HG03097 (cell line): Measurements from ENCODE around the gene SIL1.
"Not testable (repeated sequence)": the region's sequence is repeated elsewhere in the genome, so short reads cannot be mapped to it uniquely, and the experiment has no call there.

Source experiments
- ATAC-seq: cut with Tn5 transposase; IDR thresholded peaks from one replicate; pipeline ENCODE4 v1.9.1; 2021; ENCODE audit not compliant: unreplicated experiment, low FRiP score

The SIL1 gene

DNA sequence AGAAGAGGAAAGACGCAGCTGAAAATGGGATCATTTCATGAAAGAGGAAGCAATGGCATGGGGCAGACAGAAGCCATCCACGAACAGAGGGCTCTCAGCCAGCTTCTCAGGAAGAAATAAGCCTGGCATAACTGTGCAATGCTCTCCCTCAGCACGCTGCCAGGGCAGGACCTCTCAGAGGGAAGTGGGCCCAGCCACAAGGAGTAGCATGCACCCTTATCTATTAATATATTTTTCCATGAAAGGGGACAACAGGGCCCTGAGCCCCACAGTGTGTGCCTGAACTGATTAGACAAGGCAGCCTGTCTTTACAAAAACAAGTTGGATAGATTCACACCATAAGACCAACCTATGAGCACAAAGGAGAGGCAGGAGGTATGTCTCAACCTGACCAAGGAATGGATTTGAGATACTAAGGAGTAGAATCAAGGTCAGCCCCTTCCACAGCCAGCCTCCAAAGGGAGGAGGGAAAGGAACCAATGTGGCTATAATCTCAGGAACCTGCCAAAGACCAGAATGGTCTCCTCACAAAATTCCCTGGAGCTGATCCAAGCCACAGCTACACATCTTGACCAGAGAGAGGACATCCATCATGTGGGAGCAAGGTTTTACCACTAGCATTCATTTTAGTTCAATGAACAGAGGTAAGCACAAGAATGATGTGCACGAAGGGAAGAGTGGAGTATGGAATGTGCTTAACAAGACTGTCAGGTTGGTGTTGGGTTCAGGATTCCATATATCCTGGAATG lies 154.8 kb downstream of the SIL1 start:
- no peak for ATAC-seq

DNA sequence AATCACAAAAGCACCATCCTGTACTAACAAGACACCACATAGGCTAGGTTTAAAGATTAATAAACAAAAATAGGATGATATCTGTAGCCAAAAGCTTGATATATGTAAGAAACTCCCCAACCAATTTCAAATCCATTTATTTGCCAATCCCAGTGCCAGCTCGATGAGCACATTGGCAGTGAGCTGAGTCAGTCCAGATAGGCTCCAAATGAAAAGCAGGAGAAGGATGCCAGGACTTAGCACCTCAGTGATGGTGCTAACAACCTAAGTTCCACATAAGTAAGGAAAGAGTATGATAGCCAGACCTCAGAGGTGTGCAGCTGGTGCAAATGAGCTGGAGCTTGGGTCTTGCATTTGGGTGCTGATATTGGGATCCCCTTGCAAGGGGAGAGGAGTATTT lies 158.1 kb downstream of the SIL1 start:
- ATAC-seq, result no peak

DNA sequence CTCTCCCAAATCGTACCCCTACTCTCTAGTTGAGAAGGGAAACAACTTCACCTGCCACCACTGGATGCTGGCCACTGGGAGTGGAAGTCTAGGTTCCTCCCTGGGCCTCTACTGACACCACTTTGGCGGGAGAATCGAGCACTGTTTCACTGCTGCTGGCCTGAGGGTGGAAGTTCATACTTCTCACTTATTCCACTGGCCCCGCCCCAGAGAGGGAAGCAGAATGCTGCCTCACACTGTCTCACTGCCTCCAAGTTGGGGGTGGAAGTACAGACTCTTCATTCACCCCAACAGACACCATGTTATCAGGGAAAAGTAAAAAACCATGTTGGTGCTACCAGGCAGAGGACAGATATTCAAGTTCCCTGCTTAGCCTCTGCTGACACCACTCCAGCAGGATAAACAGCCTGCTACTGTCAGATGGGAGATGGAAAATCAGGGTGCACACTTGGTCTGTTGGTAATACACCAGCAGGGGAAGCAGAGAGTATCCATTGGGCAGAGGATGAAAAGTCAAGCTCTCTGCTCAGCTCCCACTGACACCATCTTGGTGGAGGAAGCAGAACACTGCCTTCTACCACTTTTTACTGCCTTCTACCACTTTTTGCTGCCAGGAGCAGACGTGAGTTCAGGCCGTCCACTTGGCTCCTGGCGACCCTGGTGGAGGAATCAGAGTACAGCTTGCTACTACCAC lies 159.4 kb downstream of the SIL1 start:
- no peak for ATAC-seq

DNA sequence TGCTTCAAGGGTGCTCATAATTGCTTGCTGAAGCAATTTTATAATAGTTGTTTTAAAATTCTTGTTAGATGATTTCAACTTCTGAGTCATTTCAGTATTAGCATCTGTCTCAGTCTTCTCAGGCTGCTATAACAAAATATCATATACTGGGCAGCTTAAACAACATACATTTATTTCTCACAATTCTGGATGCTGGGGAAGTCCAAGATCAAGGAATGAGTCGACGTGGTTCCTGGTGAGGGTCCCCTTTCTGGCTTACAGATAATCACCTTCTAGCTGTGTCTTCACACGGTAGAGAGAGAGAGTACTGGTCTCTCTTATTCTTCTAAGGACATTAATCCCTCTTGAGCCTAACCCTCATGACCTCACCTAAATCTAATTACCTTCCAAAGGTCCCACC lies 160.4 kb downstream of the SIL1 start:
- ATAC-seq, result no peak

DNA sequence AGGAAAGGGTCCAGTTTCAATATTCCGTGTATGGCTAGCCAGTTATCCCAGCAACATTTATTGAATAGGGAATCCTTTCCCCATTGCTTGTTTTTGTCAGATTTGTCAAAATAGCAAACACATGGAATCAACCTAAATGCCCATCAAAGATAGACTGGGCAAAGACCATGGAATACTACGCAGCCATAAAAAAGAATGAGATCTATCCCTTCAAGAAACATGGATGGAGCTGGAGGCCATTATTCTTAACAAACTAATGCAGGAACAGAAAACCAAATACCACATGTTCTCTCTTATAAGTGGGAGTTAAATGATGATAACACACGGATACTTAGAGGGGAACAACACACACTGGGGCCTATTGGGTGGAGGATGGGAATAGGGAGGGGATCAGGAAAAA lies 161.8 kb downstream of the SIL1 start:
- ATAC-seq, result not testable (repeated sequence)

- no peak for ATAC-seq
These were observed 171.0 kb downstream of the SIL1 start for GRCh38 chr5:139027150-139027549.

GRCh38 chr5:139025651-139026050 lies 172.5 kb downstream of the SIL1 start:
- no peak for ATAC-seq

DNA sequence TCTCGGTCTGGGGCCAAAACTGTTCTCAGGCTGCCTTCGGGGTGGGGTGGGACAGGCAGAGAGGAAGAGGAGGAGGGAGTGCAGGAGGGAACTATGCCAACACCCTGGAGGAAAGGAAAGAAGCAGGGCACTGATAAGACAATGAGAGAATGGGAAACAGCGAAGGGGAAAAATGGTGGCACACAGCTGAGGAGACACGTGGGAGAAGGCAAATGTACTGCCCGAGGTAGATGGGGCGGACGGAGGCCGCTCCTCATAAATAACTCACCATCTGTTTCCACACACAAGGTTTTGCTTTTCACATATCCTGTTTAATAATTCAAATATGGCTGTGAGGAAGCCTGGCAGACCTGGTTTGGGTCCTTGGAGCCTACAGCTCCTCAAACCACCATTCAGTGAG lies 174.9 kb downstream of the SIL1 start:
- ATAC-seq, result no peak

- no peak for ATAC-seq
These were observed 175.6 kb downstream of the SIL1 start for GRCh38 chr5:139022528-139022927.

- no peak for ATAC-seq
These were observed 176.8 kb downstream of the SIL1 start for GRCh38 chr5:139021346-139021745.

GRCh38 chr5:139019880-139020279 lies 178.3 kb downstream of the SIL1 start:
- ATAC-seq, result no peak

DNA sequence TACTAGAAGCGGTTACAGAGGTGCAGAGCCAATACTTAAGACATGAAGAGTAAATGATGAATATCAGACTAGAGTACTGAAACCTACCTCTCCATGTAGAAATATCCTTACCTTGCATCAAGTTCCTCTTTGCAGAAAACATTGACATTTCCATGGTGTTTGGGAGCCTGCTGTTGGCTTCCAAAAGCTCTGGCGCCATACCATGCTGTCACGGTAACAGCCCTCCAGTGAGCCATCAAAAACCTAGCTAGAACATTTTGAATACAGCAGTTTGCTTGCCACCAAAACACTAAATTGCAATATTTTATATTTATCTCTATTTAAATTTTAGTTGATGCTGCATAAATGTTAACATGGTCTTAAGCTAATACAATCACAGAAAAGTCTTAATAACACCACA lies 179.0 kb downstream of the SIL1 start:
- ATAC-seq, result no peak

- no peak for ATAC-seq
These were observed 180.5 kb downstream of the SIL1 start for GRCh38 chr5:139017624-139018023.

DNA sequence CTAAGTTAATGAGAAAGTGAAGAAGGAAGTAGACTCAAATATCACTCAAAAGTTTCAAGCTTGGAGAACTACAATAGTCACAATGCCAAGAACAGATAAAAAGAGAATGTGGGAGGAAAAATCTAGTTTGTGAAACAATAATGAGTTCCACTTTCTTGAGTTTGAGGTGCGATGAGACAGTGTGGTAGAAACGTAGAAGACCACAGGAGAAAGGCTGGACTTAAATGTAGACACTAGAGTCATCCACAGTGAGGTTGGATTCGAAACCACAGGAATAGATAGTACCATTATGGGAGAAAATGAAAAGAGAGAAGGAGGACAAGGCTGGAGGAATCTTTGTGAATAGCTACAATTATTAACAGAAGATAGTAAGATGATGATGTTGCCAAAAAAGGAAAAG lies 182.0 kb downstream of the SIL1 start:
- no peak for ATAC-seq

- no peak for ATAC-seq
These were observed 183.4 kb downstream of the SIL1 start for GRCh38 chr5:139014726-139015125.

GRCh38 chr5:139012176-139012575 lies 186.0 kb downstream of the SIL1 start:
- ATAC-seq, result no peak

- ATAC-seq, result not testable (repeated sequence)
These were observed 187.0 kb downstream of the SIL1 start for GRCh38 chr5:139011156-139011555.

DNA sequence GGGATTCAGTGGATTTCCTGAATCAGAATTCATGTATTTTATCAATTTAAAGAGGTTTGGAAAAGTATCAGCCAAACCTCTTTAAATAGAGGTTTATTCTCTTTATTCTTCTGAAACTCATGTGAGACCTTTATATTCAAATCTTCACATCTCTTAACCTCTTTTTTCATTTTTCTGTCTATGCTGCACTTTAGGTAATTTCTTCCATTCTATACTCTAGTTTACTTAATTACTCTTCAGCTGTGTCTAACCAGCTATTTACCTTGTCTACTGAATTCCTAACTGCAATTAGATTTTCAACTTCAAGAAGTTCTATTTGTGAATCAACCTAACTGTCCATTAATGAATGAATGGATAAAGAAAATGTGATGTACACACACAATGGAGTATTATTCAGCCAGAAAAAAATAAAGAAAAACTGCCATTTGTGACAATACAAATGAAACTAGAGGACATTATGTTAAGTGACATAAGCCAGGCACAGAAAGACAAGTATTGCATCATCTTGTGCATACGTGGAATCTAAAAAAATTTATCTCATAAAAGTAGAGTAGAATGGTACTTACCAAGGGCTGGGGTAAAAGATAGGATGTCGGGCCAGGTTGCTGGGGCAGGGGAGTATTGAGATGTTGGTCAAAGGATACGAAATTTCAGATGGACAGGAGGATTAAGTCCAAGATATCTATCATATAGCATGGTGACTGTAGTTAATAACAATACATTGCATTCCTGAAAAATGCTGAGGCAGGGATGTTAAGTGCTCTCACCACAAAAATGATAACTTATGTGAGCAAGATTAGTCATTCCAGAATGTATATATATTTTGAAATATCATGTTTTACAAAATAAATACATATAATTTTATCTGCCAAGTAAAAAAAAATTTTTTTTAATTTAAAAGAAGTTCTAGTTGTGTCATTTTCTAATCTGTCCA lies 193.5 kb downstream of the SIL1 start:
- ATAC-seq, result no peak

DNA sequence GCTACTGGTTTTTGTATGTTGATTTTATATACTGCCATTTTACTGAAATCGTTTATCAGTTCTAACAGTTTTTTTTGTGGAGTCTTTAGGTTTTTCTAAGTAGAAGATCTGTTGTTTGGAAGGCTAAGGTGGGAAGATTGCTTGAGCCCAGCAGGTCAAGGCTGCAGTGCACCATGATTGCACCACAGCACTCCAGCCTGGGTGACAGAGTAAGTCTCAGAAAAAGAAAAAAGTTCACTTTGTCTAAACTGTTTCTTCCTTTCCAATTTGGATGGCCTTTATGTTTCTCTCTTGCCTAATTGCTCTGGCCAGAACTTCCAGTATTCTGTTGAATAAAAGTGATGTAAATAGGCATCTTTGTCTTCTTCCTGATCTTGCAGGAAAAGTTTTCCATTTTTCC lies 198.5 kb downstream of the SIL1 start:
- no peak for ATAC-seq

DNA sequence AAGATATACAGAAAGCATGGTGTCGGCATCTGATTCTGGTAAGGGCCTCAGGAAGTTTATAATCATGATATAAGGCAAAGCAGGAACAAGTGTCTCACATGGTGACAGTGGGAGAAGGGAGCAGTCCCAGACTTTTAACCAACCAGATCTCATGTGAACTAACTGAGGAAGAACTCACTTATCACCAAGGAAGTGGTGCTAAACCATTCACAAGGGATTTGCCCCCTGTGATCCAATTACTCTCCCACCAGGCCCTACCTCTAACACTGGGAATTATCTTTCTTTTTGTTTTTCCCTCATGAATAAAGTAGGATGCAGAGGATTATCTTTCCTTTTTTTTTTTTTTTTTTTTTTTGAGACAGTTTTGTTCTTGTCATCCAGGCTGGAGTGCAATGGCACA lies 199.6 kb downstream of the SIL1 start:
- no peak for ATAC-seq

DNA sequence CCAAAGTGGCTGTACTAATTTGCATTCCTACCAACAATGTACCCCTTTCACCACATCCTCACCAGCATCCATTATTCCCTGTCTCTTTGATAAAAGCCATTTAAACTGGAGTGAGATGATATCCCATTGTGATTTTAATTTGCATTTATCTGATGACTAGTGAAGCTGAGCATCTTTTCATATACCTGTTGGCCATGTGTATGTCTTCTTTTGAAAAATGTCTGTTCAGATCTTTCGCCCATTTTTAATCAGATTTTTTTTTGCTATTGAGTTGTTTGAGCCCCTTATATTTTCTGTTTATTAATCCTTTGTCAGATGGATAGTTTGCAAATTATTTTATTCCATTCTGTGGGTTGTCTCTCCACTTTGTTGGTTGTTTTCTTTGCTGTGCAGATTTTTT lies 202.0 kb downstream of the SIL1 start:
- no peak for ATAC-seq
